ENCODE measurements around the gene SHLD2. TPM values are rescaled to one million over a fixed set of nuclear protein-coding genes. Genes with fewer than 3 reads are reported as not detected.
"Not testable (repeated sequence)": the region's sequence is repeated elsewhere in the genome, so short reads cannot be mapped to it uniquely, and the experiment has no call there.

The SHLD2 gene
- total RNA-seq, 1 donor from 2014 or later, result 8.4 TPM

DNA sequence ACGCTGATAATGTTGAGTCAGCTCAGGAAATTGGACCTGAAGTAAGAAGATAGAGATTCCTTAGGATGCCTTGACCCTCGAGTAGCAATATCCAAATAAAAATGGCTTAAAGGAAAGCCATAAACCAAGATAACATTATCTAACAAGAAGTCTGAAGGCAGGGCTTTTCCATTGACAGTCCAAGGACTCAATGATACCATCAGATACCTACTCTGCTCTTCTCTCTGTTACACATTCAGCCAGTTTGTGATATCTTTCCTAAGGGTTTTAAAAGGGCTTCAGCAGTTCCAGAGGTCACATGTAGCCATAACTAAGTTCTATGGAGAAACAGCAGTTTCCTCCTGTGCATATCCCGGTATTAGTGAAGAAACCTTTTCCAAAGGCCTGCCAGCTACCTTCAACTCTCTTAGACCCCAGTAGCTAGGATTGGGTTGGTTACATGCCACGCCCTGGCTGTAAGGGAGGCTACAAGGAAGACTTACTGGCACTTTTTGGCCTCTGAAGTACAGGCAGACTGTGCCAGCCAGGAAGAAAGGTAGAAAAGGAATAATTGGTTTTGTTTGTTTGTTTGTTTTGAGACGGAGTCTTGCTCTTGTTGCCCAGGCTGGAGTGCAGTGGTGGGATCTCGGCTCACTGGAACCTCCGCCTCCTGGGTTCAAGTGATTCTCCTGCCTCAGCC is 10.6 kb downstream of the SHLD2 start:
- no peaks in the 10 kb centered on the region for H3K9me3 ChIP-seq (replicated peaks)
- TF ChIP-seq, protein P1, sequence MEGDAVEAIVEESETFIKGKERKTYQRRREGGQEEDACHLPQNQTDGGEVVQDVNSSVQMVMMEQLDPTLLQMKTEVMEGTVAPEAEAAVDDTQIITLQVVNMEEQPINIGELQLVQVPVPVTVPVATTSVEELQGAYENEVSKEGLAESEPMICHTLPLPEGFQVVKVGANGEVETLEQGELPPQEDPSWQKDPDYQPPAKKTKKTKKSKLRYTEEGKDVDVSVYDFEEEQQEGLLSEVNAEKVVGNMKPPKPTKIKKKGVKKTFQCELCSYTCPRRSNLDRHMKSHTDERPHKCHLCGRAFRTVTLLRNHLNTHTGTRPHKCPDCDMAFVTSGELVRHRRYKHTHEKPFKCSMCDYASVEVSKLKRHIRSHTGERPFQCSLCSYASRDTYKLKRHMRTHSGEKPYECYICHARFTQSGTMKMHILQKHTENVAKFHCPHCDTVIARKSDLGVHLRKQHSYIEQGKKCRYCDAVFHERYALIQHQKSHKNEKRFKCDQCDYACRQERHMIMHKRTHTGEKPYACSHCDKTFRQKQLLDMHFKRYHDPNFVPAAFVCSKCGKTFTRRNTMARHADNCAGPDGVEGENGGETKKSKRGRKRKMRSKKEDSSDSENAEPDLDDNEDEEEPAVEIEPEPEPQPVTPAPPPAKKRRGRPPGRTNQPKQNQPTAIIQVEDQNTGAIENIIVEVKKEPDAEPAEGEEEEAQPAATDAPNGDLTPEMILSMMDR (IDR thresholded peaks at IDR 0.05; ENCODE audit: borderline replicate concordance), result no peak
- intact Hi-C loops (cut with micrococcal nuclease), result no loop called here
- H3K27ac ChIP-seq (replicated peaks), result no peak overlapping the region
- H3K4me3 ChIP-seq, result no peak overlapping the region
- no peaks in the 10 kb centered on the region for H3K4me1 ChIP-seq
- peaks cover 45% of the 10 kb centered on the region for H3K36me3 ChIP-seq
- no peak for DNase-seq
- no peaks in the 10 kb centered on the region for H3K27me3 ChIP-seq (ENCODE audit: low read depth)

DNA sequence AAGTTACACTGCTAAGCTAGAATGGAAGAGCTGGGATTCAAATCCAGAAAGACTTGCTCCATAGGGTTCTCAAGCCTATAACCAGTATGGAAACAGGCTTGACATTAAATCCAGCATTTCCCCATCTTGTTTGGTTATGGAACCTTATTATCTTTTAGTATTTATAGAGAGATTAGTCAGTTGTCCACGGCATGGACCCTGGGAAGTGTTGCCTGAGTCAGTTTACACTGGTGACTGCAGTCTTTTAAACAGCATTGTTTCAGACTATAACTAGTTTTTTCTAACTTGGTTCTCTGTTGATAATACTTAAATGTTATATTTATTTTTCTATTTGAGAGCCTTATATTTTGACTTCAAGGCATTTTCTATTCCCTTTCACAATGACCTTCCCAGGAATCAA is 23.1 kb downstream of the SHLD2 start:
- intact Hi-C loops (cut with micrococcal nuclease); H3K4me3 ChIP-seq; H3K27ac ChIP-seq (replicated peaks): not testable (repeated sequence)

DNA sequence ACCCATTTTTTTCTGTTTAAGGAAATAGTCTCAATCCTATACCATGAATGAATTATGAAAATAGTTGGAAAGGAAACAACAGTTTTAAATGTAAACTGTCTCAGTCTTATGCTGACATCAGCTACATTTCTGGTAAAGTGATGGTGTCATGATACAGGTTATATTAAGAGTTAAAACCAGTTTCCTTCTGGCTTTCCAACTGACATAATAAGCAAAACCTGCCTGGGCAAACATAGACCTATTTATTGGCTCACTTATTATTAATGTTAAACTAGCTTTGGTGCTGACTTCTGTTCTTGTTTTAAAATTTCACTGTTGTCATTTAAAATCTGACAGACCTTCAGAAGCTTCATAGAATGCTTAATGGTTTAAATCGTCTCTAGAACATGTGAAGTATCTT is 24.0 kb downstream of the SHLD2 start:
- DNase-seq; H3K27ac ChIP-seq (replicated peaks): not testable (repeated sequence)

More for the DNA sequence above, 23.1 kb downstream of the SHLD2 start:
- H3K9me3 ChIP-seq (replicated peaks); DNase-seq; H3K27me3 ChIP-seq (ENCODE audit: low read depth); H3K4me1 ChIP-seq; H3K36me3 ChIP-seq: not testable (repeated sequence)

DNA sequence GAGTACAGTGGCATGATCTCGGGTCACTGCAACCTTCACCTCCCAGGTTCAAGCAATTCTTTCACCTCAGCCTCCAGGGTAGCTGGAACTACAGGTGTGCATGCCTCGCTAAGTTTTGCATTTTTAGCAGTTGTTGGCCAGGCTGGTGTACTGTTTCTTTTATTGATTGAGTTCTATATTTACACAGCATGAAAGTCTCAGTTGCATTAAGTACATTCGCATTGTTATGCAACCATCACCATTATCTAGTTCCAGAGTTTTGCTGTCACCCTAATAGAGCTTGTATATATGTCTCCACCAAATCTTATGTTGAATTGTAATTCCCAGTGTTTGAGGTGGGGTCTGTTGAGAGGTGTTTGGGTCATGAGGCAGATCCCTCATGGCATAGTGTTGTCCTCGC is 28.3 kb downstream of the SHLD2 start:
- H3K36me3 ChIP-seq; H3K4me1 ChIP-seq; H3K4me3 ChIP-seq; H3K27ac ChIP-seq (replicated peaks); intact Hi-C loops (cut with micrococcal nuclease); H3K9me3 ChIP-seq (replicated peaks); H3K27me3 ChIP-seq (ENCODE audit: low read depth); DNase-seq: not testable (repeated sequence)

More for the DNA sequence above, 24.0 kb downstream of the SHLD2 start:
- H3K4me3 ChIP-seq; H3K9me3 ChIP-seq (replicated peaks); H3K27me3 ChIP-seq (ENCODE audit: low read depth); intact Hi-C loops (cut with micrococcal nuclease); H3K36me3 ChIP-seq; H3K4me1 ChIP-seq: not testable (repeated sequence)

DNA sequence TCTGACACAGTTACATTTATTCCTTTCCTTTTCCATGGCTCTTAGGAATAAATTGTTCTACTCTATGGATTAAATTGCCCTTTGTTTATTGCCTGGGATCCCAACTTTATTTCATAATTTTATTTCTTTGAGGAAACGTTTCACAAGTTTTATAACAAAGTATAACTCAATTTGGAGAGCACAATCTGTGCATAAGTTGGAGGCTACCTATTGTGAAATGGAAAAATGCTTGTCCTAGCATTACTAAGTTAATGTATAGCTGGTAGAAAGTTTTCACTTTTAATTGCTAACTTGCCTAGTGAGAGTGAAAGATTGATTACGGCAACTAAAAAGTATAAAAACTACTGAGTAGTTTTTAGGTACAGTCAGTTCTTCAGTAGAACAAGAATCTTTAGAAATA is 32.0 kb downstream of the SHLD2 start:
- intact Hi-C loops (cut with micrococcal nuclease); H3K36me3 ChIP-seq; H3K4me1 ChIP-seq; DNase-seq; H3K4me3 ChIP-seq; H3K27me3 ChIP-seq (ENCODE audit: low read depth); H3K9me3 ChIP-seq (replicated peaks); H3K27ac ChIP-seq (replicated peaks): not testable (repeated sequence)

DNA sequence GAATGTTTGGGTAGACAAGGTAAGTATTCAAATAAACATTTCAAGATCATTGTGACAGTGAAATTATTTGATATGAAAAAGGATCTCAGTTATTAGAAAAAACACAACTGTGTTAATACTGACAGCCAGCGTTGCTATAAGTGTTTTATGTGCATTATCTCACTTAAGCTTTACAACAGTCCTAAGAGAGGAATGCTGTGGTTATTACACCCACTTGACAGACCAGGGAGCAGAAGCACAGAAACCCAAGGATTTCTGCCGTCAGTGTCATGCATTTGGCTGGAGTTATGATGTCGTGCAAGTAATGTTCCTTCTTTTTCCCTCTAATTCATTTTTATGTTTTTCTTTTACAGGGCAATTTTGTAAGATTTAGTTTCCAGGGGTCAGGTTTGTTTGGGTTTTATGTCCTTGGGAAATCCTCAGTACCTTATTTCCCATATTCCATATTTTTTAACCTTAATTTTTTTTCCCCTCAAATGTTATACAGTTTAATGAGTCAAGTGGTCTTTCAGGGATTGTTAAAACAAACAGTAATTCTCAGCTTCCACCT is 32.7 kb downstream of the SHLD2 start:
- H3K27ac ChIP-seq (replicated peaks); H3K9me3 ChIP-seq (replicated peaks); intact Hi-C loops (cut with micrococcal nuclease); H3K36me3 ChIP-seq; H3K4me3 ChIP-seq; H3K27me3 ChIP-seq (ENCODE audit: low read depth); DNase-seq; H3K4me1 ChIP-seq: not testable (repeated sequence)

DNA sequence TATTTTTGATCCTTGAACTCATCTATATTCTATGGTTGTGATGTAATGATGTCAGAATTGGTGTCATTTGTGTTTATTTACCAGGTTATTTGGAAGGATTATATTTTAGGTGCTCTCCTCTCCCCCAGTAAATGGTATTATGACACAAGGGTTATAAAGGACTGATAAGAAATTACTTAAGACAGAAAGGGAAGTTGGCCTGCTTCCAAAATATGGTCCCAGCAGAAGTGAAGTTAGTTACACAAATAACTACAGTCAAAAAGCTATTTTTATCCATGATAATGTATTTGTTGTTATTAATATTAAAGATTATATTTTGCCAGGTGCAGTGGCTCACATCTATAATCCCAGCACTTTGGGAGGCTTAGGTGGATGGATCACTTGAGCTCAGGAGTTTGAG is 37.2 kb downstream of the SHLD2 start:
- H3K4me1 ChIP-seq, result peaks cover 22% of the 10 kb centered on the region
- H3K4me3 ChIP-seq; H3K9me3 ChIP-seq (replicated peaks); H3K27me3 ChIP-seq (ENCODE audit: low read depth); DNase-seq; intact Hi-C loops (cut with micrococcal nuclease); H3K36me3 ChIP-seq; H3K27ac ChIP-seq (replicated peaks): not testable (repeated sequence)

DNA sequence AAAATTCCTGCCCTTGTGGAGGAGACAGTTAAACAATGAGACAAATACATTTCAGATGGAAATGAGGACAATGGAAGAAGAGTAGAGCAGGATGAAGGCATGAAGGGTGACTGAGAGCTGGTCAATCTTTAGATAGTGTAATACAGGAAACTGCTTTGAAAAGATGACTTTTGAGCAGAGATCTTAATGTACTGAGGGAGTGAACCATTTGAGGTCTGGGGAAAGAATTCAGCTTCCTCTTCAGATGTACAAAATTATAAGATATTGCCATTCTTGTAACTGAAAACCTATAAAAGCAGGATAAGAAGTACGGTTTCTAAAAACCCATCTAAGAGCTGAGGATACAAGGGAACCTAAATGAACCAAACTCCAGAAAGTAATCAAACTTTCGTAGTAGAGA is 38.9 kb downstream of the SHLD2 start:
- H3K4me1 ChIP-seq, result peaks cover 22% of the 10 kb centered on the region
- peak overlapping the region; percentile 48 for H3K27ac ChIP-seq (replicated peaks)
- peaks cover 14% of the 10 kb centered on the region for H3K36me3 ChIP-seq
- H3K27me3 ChIP-seq (ENCODE audit: low read depth); H3K9me3 ChIP-seq (replicated peaks); H3K4me3 ChIP-seq; DNase-seq; intact Hi-C loops (cut with micrococcal nuclease): not testable (repeated sequence)

DNA sequence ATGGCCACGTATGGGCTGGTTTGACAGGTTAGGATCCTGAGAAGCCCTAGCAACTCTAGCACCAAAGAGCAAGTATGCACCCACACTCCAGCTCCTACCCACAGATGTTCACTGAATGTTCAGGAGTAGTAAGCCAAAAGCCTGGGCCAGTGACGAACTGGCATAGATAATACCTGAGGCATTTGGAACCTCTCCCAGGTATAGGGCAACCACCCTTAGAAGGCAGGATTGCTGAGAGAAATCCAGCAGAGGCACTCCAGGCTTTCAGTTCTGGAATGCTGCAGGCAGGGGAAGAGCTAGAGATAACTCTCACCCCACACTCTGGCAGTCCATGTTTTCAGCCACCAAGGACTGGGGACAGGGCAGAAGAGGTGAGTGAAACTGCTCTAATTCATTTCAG is 39.4 kb downstream of the SHLD2 start:
- H3K4me3 ChIP-seq, result peak overlapping the region; percentile 14
- intact Hi-C loops (cut with micrococcal nuclease), result not testable (repeated sequence)

DNA sequence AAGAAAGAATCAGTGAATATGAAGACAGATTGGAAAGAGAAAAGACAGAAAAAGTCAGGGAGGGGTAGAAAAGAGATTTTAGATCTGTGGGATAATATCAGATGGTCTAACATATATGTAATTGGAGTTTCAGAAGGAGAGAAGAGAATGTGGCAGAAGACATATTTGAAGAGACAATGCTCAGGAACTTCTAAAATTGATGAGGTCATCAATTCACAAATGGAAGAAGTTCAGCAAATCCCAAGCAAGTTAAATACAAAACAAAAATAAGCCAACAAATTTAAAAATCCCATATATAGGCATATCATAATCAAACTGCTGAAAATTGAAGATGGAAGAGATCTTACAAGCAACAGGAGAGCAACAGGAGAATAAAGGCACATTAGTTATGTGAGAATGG is 42.5 kb downstream of the SHLD2 start:
- DNase-seq; H3K27ac ChIP-seq (replicated peaks): not testable (repeated sequence)

More for the DNA sequence above, 39.4 kb downstream of the SHLD2 start:
- peak overlapping the region; percentile 48 for H3K27ac ChIP-seq (replicated peaks)
- not testable (repeated sequence) for DNase-seq; H3K9me3 ChIP-seq (replicated peaks); H3K27me3 ChIP-seq (ENCODE audit: low read depth)
- H3K36me3 ChIP-seq, result peaks cover 14% of the 10 kb centered on the region
- peaks cover 22% of the 10 kb centered on the region for H3K4me1 ChIP-seq

DNA sequence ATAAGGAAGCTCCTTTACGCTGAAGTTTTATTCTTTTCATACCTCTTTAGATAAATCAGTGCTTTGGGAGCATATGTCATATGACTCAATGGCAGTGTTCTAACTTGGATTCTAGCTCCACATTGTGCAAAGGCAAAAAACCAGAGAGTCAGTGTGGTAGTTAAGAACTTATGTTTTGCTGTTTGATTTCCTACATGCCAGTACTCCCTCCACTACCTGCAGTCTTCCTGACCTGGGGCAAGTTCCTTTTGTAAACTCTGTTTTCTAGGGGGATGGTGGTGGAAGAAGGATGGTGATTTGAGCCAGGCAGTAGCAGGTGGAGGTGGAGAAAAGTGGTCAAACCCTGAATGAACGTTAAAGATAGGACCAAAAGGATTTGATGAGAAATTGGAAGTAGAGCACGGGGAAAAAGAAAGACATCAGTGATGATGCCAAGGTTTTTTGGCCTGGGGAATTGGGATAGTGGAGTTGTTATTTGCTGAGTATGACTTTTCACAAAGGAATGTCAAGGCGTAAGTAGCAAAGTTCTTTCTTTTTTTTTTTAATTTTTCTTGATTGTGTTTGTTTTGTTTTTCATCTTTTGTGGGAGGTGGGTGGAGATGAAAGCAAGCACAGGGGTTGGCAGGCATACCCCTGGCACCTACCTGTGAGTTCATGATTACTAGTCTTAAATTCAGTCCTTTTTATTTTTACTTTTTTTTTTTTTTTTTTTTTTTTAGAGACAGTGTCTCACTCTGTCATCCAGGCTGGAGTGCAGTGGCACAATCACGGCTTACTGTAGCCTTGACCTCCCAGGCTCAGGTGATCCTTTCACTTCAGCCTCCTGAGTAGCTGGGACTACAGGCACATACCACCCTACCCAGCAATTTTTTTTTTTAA is 47.5 kb downstream of the SHLD2 start:
- H3K27me3 ChIP-seq (ENCODE audit: low read depth); intact Hi-C loops (cut with micrococcal nuclease); H3K27ac ChIP-seq (replicated peaks); H3K4me3 ChIP-seq; H3K4me1 ChIP-seq; H3K9me3 ChIP-seq (replicated peaks); DNase-seq; H3K36me3 ChIP-seq: not testable (repeated sequence)

More for the DNA sequence above, 42.5 kb downstream of the SHLD2 start:
- intact Hi-C loops (cut with micrococcal nuclease); H3K4me3 ChIP-seq; H3K27me3 ChIP-seq (ENCODE audit: low read depth): not testable (repeated sequence)
- Histone ChIP-seq H3K9me3 (replicated peaks) (peaks cover 15% of the 10 kb centered on the region), H3K4me1 (peaks cover 17% of the 10 kb centered on the region), H3K36me3 (peaks cover 14% of the 10 kb centered on the region)

DNA sequence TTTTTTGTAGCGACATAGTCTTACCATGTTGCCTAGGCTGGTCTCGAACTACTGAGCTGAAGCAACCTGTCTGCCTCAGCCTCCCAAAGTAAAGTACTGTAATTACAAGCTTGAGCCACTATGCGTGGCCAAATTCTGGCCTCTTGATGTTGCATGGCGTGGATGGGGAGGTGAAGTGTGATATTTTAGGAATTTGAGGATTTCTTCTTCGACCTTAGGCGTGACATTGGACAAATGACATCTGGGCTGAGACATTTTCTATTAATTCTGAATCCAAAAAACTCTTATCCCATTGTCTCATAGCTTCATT is 48.1 kb downstream of the SHLD2 start:
- H3K36me3 ChIP-seq; H3K27me3 ChIP-seq (ENCODE audit: low read depth); H3K9me3 ChIP-seq (replicated peaks); H3K4me1 ChIP-seq; intact Hi-C loops (cut with micrococcal nuclease); H3K4me3 ChIP-seq; DNase-seq; H3K27ac ChIP-seq (replicated peaks): not testable (repeated sequence)

DNA sequence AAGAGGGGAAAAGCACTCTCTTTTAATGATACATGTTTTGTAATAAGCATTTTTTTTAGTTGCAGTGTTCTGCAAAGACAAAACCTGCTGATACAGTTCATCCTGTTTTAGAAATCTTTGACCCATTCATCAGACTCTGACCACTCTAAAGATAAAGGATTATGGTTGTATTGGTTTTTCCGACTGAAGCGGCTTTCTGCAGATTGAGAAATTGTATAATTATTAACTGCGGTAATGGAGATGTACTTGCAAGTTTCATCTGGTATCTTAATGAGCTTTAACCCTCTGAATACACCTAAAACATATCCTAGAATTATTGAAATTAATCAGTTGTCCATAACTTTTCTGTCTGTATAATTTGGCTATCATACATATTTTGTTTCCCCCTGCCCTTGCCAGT is 50.6 kb downstream of the SHLD2 start:
- H3K27ac ChIP-seq (replicated peaks); intact Hi-C loops (cut with micrococcal nuclease); DNase-seq; H3K4me1 ChIP-seq; H3K27me3 ChIP-seq (ENCODE audit: low read depth); H3K36me3 ChIP-seq; H3K9me3 ChIP-seq (replicated peaks); H3K4me3 ChIP-seq: not testable (repeated sequence)
